Stromal cell of bone marrow (primary cell): ENCODE results near the gene HSPG2.
"Not testable (repeated sequence)": the region's sequence is repeated elsewhere in the genome, so short reads cannot be mapped to it uniquely, and the experiment has no call there.

Source experiments
- DNase-seq: peaks from one replicate; pipeline ENCODE4 v3.0.0-alpha.2; 2012; ENCODE audit warnings: low read depth

Gene HSPG2

DNA sequence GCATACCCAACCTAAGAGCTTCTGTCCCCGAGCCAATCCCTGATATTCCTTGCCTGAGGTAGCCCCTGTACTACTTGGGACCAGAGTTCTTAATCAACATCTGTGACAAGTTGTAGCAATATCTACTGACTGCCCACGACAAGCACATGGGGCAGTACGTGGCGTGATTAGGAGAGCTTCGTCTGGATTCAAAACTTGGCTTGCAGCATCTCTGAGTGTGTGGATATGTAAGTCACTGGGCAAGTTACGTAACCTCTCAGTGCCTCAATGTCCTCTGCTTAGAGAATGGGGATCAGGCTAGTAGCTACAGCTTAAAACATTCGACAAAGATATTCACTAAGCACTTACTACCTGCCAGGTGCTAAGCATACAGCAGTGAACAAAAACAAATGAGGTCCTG lies 5.0 kb downstream of the HSPG2 start:
- peak; percentile 81 for DNase-seq

DNA sequence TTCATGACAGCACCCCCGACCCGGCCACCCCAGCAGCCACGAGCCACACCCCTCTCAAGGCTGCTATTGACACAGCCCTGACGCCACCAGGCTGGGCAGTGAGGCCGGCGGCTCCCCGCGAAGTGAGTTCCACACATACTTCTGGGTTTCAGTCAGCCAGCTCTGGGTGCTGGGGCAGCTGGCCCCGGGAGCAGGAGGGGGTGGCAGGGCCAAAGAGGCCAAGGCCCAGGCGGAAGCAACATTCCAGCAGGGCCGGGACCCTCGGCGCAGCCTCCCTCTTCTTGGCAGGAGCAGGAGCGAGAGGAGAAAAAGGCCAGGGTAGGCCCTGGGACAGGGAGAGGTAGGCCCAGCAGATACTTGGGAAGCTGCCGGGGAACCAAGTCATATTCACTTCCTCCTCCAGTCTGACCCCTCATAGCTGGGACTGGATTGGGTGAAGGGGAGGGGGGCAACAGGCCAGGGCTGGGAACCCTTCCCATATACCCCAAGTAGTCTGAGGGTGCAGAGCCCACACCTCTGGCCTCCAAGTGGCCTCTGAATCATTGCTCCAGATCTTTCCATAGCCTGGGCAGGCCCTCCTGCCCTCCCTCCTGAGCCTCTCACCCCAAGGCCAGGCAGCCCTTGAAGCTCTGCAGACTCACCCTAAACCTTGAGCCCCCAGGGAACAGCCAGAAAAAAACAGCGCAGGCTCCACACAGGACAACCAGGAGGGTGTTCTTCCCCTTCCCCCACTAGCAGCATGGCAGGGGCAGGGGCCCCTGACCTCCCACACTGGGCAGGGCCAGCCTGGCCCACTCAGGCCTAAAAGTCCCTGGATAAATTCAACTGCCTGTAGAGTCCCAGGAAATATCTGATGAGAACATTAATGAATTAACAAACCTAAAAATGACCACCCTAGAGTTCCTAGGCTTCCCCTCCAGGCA lies 5.7 kb downstream of the HSPG2 start:
- DNase-seq: peak; percentile 80

DNA sequence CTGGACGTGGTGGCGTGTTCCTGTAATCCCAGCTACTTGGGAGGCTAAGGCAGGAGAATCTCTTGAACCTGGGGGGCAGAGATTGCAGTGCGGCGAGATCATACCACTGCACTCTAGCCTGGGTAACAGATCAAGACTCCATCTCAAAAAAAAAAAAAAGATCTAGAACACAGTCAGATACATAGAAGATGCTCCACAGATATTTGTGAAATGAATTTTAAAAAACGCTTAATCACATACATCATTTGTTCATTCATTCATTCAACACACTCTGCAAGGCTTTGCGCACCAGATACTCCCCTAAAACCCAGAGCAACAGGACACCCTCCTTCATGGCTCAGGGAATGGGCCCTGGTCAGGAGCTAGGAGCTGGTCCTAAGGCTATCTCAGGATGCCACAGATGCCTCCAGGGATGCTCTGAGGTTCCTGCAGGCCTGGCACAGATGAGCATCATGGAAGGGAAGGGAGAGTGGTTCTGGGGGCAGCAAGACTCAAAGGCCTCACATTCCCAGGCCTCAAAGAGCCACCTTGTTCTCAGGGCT lies 6.4 kb downstream of the HSPG2 start:
- no peak for DNase-seq

DNA sequence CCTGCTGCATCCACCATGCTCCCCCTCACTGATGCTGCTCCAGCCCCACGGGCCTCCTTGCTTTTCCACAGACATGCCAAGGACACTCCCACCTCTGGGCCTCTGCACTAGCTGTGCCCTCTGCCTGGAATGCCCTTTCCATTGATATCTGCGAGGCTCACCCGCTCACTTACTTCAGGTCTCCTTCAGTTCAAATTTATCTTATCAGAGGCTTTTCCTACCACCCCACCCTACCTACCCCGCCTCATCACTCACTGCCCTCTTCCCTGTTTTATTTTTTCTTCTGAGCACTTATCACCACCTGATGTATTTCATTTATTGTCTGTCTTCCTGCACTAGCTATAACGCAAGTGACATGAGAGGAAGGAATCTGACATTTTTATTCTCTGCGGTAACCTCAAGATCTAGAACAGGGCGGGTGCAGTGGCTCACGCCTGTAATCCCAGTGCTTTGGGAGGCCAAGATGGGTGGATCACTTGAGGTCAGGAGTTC lies 7.0 kb downstream of the HSPG2 start:
- no peak for DNase-seq

DNA sequence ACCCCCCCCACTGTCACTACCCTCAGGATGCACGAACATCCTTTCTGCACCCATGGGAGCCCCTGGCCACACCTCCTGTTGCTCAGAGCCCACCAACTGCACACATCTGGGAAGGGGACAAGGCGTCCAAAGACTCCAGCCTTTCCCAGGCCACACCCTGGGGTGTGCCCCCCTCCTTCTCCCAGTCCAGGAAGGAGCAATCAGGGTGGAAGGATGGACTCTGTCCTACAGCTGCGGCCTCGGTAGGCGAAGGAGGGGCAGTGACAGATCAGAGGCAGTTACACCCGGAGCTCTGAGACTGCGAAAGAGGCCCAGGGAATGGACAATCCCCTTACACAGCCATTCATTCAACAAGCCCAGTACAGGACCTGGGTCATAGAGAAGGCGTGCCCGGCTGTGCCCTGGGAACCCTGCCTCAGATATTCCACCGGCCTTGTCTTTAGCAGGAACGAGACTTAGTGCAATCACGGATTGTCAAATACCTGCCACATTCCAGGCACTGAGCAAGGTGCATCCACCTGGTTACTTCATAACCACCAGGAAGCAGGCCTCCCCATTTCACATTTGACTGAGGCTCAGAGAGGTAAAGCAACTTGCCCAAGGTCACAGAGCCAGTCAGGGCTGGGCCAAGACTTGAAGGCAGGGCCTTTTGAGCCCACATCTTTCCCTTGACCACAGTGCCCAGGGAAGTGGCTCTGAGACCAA lies 9.4 kb downstream of the HSPG2 start:
- no peak for DNase-seq

DNA sequence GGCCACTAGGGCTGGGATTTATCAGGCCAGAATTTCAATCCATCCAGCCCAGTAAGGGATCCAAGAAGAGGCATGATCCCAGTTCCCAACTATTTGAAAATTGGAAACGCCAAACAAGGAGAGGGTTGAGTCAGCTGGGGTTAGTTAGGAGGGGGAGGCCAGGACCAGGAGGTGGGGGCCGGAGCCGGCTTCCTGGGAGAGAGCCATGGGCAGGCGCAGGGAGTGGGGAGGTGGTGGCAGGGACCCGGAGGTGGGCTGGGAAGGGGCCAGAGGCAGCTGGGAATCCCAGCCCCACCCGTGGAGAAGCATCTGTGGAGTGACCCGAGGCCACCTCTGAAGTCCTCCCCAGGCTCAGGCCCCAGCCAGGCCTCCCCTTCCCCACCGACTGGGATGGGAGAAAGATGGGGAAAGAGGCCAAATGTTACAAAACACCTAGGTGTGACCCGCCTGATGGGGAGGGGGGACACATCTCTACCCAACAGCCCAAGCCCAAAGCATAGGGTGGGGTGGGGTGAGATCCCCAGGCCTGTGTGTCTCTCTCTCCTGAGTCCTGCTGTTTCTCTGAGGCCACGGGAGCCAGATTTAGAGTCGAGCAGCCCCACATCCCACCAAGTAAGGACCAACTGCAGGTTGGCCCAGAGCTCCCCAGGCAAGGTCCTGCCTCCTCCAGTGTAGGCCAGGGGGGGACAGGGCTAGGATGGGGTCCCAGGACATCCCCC lies 10.1 kb downstream of the HSPG2 start:
- DNase-seq: peak; percentile 85

DNA sequence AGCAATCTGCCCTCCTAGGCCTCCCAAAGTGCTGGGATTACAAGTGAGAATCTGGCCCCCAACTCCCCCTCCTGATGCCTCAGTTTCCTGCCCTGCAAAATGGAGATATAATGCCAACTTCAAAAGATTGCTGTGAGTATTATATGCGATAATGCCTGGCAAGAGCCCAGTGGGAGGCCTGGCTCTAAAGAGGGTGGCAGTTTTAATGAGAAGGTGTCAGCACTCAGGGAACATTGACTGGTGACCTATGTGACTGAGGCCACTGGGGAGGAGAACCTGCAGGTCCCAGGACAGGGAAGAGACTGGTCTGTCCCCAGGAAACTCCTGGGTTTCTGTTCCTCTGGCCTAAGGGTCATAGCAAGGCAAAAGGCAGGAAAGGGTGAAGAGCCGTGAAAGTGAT lies 11.0 kb downstream of the HSPG2 start:
- no peak for DNase-seq

DNA sequence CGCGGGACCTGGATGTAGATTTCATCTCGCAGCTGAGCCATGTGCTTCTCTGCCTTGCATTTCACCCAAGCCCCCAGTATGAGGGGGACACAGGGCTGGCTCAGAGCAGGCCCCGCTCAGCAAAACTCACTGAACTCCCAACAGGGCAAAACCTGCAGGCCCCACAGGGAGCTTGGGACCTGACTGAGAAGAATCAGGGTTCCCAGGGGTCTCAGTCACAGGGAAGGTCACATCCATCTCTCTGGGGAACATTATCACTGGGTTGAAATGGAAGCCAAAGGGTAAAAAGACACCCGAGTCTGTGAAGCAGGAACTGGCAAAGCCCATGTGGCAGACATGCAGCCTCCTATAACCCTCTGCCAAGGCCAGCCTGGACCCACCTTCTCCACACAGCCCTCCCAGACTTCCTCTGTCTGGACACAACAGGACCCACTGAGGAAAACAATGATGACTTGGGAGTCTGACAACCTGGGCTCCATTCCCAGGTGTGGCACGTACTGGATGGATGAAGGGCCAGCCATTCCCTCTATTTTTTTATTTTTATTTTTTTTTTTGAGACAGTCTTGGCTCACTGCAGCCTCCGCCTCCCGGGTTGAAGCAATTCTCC lies 11.7 kb downstream of the HSPG2 start:
- no peak for DNase-seq

DNA sequence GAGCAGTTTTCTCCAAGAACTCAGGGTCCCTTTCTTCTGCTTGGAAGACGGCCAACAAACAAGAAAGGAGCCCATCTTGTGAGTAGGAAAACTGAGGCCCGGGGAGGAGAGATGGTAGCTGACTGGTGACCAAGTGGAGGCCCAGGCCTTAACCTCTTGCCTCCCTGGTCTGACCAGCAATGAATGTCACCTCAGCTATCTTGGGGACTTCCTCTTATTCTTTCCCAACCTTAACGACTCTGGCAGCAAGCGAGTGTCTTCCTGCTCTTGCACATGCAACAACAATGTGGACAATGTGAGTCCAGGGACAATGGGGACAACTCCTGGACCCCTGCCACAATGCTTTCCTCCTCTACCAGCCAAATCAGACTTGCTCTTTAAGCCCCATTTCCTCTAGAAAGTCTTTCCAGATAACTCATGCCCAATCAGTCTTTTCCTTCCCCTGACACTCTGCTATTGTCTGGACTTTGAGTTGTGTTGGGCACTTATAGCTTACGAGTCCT lies 12.6 kb downstream of the HSPG2 start:
- no peak for DNase-seq

DNA sequence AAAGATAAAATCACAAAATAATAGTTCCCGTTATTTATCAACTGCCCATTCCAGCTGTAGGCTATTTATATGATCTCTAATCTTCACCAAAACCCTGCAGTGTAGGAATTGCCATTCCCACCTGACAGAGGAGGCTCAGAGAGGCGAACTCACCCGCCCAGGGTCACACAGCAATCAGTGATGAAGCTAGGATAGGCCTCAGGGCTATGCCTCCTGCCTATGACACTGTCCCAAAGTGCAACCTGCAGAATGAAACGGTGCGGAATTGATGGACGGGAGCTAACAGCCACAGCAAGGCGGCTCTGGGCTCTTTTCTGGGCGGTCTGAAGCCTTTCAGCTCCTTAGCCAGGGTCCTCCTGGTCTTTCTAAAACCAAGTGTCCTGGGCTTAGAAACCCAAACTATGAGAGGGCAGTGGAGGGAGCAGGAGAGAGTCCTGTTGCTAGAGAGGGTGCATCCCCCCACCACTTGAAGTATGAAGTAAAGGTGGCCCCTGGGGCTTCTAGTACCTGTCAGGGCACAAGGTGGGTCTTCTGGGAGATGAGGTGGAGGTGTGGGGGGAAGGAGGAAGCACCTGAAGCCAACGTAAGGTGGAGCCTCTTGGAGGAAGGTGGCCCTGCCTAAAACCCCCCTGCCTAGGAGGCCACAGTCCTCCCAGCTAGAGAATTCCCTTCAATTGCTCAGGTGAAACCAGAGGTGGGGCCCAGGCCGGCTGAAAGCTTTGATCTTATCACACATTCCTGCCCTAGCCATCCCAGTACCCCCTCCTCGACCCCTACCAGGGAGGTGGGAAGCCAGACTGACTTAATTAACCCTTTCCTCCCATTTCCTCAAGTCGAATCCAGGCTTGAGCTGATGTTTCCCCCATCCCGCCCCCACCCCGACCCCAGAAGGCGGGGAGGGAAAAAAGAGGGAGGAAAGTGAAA lies 14.8 kb downstream of the HSPG2 start:
- DNase-seq: no peak

DNA sequence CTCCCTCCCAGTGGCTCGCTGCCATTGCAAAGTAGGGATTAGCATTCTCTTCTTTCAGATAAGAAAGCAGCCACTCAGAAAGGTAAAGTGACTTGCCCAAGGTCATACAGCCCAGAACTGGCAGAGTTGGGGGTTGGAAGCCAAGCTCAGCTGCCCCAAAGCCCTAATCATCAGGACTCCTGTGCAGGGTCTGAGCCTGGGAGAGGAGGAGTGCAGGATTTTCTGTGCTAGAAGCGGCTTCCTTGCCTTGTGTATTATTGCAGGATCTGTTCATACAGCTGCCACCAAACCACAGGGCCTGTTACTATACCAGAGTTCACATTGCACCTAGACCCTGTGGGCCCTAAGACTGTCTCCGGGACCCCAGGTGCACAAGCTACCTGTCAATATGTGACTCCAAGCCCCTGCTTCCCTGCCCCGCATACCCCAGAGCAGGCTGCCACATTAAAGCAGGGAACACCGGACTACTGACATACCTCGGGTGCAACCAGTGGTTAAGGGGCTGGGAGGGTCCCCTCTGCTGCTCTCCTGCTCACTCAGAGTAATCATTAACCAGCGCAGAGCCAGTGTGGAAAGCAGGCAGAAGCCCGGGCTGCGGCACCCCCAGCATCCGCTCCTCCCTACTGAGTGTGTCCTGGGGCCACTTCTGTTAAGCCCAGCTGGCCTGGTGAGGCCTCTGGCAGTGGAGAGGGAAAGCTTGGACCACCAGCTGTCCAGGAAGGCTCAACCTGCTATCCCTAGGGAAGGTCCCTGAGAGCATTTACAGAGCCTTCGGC lies 15.8 kb downstream of the HSPG2 start:
- DNase-seq: no peak

DNA sequence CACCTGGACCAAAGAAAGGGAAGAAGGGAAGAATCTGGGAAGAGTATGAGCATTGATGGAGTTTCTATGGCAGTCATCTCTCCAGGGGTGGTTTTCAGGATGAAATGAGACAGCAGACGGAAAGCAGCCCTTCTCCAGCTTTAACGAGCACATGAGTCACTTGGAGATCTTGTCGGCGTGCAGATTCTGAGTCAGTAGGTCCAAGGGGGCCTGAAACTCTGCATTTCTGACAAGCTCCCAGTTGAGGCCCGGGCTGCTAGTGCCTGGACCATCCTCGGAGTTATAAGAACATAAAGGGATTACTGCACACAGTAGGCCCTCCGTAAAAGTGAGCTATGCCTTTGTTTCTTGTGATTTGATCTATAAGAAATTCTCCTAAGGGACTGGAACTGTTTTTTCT lies 17.6 kb downstream of the HSPG2 start:
- DNase-seq: peak; percentile 87

DNA sequence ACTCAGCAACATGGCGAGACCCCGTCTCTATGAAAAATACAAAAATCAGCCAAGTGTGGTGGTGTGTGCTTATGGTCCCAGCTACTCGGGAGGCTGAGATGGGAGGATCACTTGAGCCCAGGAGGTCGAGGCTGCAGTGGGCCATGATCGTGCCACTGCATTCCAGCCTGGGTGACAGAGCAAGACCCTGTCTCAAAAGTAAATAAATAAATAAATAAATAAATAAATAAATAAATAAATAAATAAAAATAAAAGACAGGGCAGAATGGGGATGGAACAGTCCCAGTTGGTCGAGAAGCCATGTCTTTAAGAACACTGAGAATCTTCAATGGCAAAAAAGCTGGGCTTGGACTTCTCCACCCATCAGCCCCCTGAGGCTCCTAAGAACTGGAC lies 19.9 kb downstream of the HSPG2 start:
- DNase-seq: not testable (repeated sequence)

DNA sequence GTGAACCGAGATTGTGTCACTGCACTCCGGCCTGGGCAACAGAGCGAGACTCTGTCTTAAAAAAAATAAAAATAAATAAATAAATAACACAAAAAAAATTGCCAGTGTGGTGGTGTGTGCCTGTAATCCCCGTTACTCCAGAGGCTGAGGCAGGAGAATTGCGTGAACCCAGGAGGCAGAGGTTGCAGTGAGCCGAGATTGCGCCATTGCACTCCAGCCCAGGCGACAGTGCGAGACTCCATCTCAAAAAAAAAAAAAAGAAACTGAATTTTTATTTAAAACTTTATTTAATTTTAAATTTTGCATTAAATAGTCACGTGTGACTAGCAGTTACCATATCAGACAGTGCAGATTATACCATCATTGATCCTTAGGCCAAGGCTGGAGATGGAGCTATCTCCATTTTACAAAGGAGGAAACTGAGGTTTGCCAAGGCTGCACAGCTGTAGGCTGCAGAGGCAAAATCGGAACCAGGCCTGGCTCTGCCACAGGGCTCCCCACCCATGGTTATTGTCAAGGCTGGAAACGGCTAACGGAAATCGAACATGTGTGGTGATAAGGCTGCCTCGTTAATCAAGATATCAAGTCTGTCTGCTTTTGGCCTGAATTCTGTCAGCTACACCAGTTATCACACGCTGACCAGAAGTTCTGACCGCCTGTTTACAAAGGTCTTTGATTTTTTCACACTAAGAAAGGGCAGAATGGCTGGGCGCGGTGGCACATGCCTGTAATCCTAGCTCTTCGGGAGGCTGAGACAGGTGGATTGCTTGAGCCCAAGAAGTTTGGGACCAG lies 20.5 kb downstream of the HSPG2 start:
- DNase-seq: no peak

DNA sequence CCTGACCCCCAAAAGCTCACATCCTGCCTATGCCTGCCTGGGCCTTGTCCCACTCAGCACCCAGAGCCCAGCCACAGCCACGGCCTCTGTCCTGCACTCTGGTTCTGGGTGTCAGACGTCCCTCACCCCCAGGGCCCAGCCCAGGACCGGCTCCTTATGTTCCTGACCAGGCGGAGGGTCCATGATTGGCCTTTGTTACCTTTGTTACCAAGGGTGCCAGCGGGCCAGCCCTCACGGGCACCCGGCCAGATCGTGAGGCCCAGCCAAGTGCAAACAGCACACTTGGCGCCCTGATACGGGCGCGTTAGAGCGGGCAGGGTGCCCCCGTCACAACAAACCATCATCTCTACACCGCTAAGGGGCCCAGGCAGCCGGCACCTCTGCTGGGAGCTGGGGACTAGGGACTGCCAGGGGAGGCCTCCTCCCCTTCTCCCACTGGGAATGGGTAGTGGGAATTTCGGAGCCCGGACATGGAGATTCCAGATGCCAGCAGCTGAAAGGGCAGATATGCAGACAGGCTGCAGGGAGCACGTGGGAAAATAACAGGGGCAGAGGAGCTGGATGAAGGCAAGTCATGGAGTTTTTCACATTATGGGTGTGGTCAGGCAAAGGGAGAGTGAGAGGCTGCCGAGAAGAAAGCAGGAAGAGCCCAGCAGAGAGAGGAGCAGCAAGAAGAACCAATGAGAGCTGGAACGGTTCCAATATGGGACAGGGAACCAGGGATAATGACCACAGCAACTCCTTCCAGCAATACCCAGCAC lies 22.1 kb downstream of the HSPG2 start:
- DNase-seq: no peak

DNA sequence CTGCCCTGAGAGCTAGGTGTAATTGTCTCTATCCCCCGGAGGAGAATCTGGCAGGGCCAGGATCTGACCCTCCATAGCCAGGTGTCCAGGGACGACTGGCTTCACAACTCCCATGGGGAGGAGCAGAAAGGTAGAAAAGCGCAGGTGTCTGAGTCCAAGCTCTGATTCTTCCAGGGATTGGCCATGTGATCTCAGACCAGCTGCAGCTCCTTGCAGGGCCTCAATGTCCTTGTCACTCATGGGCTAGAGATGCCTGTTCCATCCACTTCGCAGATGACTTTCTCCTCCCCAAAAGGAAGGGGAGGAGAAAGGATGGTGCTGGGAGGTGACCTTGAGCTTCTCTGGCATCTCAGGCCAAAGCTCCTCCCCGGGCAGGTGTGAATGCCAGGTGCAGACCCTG lies 22.7 kb downstream of the HSPG2 start:
- DNase-seq: no peak

DNA sequence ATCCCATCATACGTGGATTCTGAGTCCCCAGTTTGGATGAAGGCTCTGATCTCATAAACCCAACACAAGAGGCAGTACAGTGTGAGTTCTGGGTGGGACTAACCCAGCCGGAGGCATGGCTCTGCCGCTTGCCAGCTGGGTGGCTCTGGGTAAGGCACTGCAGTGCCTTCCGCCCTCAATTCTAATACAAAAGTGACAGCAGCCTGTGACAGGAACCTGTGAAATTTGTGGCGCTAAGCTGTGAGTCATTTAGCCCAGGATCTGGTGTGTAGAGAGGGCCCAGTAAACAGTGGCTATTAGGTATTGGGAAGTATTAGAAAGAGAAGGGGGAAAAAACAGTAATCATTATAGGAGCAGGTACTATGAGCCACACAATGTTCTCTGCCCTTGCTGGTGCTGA lies 23.3 kb downstream of the HSPG2 start:
- DNase-seq: no peak

DNA sequence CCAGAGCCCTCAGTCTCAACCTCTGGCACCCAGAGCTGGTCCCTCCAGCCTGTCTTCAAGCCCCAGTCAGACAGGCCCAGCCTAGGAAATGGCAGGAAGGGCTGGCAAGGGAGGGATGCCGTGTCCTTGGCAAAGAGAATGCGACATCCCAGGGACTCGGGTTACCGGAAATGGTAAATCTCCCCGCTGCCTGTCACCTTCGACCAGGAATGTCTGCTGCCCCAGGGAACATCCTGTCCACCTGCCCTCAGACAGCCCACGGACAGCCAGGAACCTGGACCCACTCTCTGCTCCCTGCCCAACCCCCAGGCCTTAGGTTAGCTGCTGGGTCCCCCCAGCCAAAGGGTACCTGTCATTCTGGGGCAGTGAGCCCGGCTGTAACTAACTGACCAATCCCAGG lies 23.9 kb downstream of the HSPG2 start:
- no peak for DNase-seq
